K562 (cell line): Measurements from ENCODE around the gene SPEM2. TPM values are rescaled to one million over a fixed set of nuclear protein-coding genes. Genes with fewer than 3 reads are reported as not detected.

ENCODE experiments used
- ATAC-seq: fragments of 200-7000 bp; cut with Tn5 transposase; 3 replicates; pipeline ENCODE4 v1.9.1; 2020; ENCODE audit warnings: moderate library complexity
- BruUV-seq: library from RNA; stranded (reverse); fragments of 400-500 nt; replicated peaks from 2 replicates; lab custom pipeline; 2021; lab: Mats Ljungman, UMichigan
- CTCF ChIA-PET: fragments of 300-600 bp; formaldehyde crosslinking; extraction: SDS; loops from one replicate; lab custom pipeline; 2021; ENCODE audit warnings: low intra/inter-chr PET ratio; lab: Yijun Ruan, JAX
- POLR2A ChIA-PET: fragments of 300-600, 350-650 bp; sonication (Branson Sonifier 250); formaldehyde crosslinking; extraction: SDS; loops from one replicate; lab custom pipeline; 2021; ENCODE audit warnings: antibody characterized with exemption, inconsistent platforms; lab: Yijun Ruan, JAX
- DNase-seq, 4 experiments: peaks; one replicate each; pipeline versions ENCODE4 v3.0.0 to v3.0.0-alpha.2; 2011 to 2018; ENCODE audit warnings: low spot score in 3 of 4, mixed read lengths in 3 of 4; ENCODE audit errors: extremely low read depth in 1 of 4
- FAIRE-seq: peaks from 2 replicates; lab custom pipeline; 2011; peaks lifted over from hg19 to GRCh38; lab: Jason Lieb, UNC
- H2AFZ ChIP-seq: 2 replicates; pipeline ENCODE4 v1.6.0; 2011; ENCODE audit warnings: low read depth, low read length, control low read depth, inconsistent platforms
- H3K27ac ChIP-seq: fragments of 200-600 bp; 3 replicates; pipeline ENCODE4 v1.8.0; 2011; ENCODE audit warnings: low read depth, mild to moderate bottlenecking, control low read depth, inconsistent platforms, low read length, moderate library complexity, mixed read lengths; ENCODE audit errors: extremely low read depth
- H3K27me3 ChIP-seq, 2 experiments: fragments of 300-600 bp in 1 of 2; 2 replicates in 1 of 2; 3 replicates in 1 of 2; pipeline versions ENCODE4 v1.6.0 to v1.8.0; 2011; ENCODE audit warnings: inconsistent platforms in 2 of 2, low read length in 2 of 2, mild to moderate bottlenecking in 1 of 2, mixed read lengths in 1 of 2, moderate library complexity in 1 of 2; ENCODE audit not compliant: control insufficient read depth in 2 of 2, insufficient read depth in 2 of 2
- H3K36me3 ChIP-seq: fragments of 300-600 bp; 3 replicates; pipeline ENCODE4 v1.8.0; 2011; ENCODE audit warnings: mild to moderate bottlenecking, low read length, inconsistent platforms; ENCODE audit not compliant: control insufficient read depth, insufficient read depth
- H3K4me1 ChIP-seq, 2 experiments: fragments of 200-600 bp in 1 of 2; replicated peaks in 1 of 2; 2 replicates in 1 of 2; 3 replicates in 1 of 2; pipeline versions ENCODE4 v1.5.1 to v1.8.0; 2011; ENCODE audit warnings: inconsistent platforms in 2 of 2, low read length in 2 of 2, mild to moderate bottlenecking in 1 of 2, mixed read lengths in 1 of 2, moderate library complexity in 1 of 2; ENCODE audit not compliant: control insufficient read depth in 2 of 2, insufficient read depth in 2 of 2
- H3K4me2 ChIP-seq: 2 replicates; pipeline ENCODE4 v1.6.1; 2011; ENCODE audit warnings: low read length, control low read depth, inconsistent platforms, mixed read lengths; ENCODE audit not compliant: insufficient read depth
- H3K4me3 ChIP-seq: fragments of 200-600 bp; sonication (generic), shearing (Covaris generic); 2 replicates; pipeline ENCODE4 v1.5.1; 2016; ENCODE audit warnings: control low read depth, inconsistent platforms
- H3K79me2 ChIP-seq: fragments of 200-600 bp; 3 replicates; pipeline ENCODE4 v1.8.0; 2011; ENCODE audit warnings: low read length, inconsistent platforms; ENCODE audit not compliant: control insufficient read depth, insufficient read depth
- H3K9ac ChIP-seq, 2 experiments: 2 replicates each; pipeline versions ENCODE4 v1.6.0 to v1.6.1; 2011; ENCODE audit warnings: low read depth in 2 of 2, low read length in 2 of 2, control low read depth in 1 of 2, inconsistent platforms in 1 of 2, mild to moderate bottlenecking in 1 of 2, mixed read lengths in 1 of 2; ENCODE audit not compliant: insufficient read depth in 1 of 2
- H3K9me1 ChIP-seq: one replicate; pipeline ENCODE4 v1.6.0; 2011; ENCODE audit warnings: inconsistent platforms, mild to moderate bottlenecking, low read length, moderate library complexity; ENCODE audit not compliant: control insufficient read depth, insufficient read depth
- H3K9me3 ChIP-seq: replicated peaks from 2 replicates; pipeline ENCODE4 v1.5.1; 2011; ENCODE audit warnings: low read depth, low read length, inconsistent platforms; ENCODE audit not compliant: control insufficient read depth, insufficient read depth
- H4K20me1 ChIP-seq: replicated peaks from 2 replicates; pipeline ENCODE4 v1.6.1; 2011; ENCODE audit warnings: low read length, inconsistent platforms, mixed read lengths; ENCODE audit not compliant: control insufficient read depth, insufficient read depth
- DLX4 ChIP-seq: fragments of 250-450 bp; sonication (Bioruptor Pico); IDR thresholded peaks from 2 replicates; pipeline ENCODE4 v1.6.1; 2021; ENCODE audit warnings: mild to moderate bottlenecking
- HLTF ChIP-seq: fragments of 450-650 bp; IDR thresholded peaks from 2 replicates; pipeline ENCODE4 v1.6.1; 2016
- NCOR1 ChIP-seq: fragments of 450-650 bp; IDR thresholded peaks from 2 replicates; pipeline ENCODE4 v1.6.1; 2016; ENCODE audit warnings: mild to moderate bottlenecking, moderate library complexity
- SETDB1 ChIP-seq: IDR thresholded peaks from one replicate; pipeline ENCODE4 v1.6.1; 2012; ENCODE audit warnings: low read length, control low read depth, inconsistent platforms
- SIX5 ChIP-seq, 2 experiments: IDR thresholded peaks; 2 replicates each; pipeline ENCODE4 v1.6.1; 2011; ENCODE audit warnings: low read length in 2 of 2, borderline replicate concordance in 1 of 2, low read depth in 1 of 2, mild to moderate bottlenecking in 1 of 2, moderate library complexity in 1 of 2; ENCODE audit not compliant: insufficient read depth in 1 of 2
- SLC30A9 ChIP-seq: fragments of 250-450 bp; sonication (Bioruptor Pico); IDR thresholded peaks from 2 replicates; pipeline ENCODE4 v1.8.0; 2022; ENCODE audit warnings: mild to moderate bottlenecking, moderate library complexity
- TCF7 ChIP-seq: sonication (generic); IDR thresholded peaks from 2 replicates; pipeline ENCODE4 v1.6.1; 2016; ENCODE audit warnings: antibody characterized with exemption, borderline replicate concordance
- ZNF121 ChIP-seq: sonication (generic); formaldehyde crosslinking; conservative IDR thresholded peaks from 2 replicates; pipeline ENCODE4 v1.8.0; 2022; ENCODE audit warnings: missing genetic modification reagents
- WGBS: fragments of 100-300 bp; shearing (Covaris generic); methylation state at CpG from one replicate; pipeline ENCODE4 v1.1.6; 2016; ENCODE audit warnings: low coverage, mixed read lengths; ENCODE audit not compliant: insufficient coverage; ENCODE audit errors: missing lambda C conversion rate; 5-methylcytosine and 5-hydroxymethylcytosine counted together
- in situ Hi-C: fragments of 300-500 bp; cut with MboI; formaldehyde crosslinking; loops from 4 replicates; pipeline ENCODE4 v1.15.0; 2018; ENCODE audit warnings: inconsistent platforms, mixed read lengths
- intact Hi-C: fragments of 100-400 bp; cut with micrococcal nuclease; formaldehyde crosslinking; loops from 2 replicates; pipeline ENCODE4 v1.14.2; 2022
- polyA plus RNA-seq, 8 experiments: library from polyadenylated mRNA; depleted of rRNA in 4 of 8; stranded (reverse) in 5 of 8; unstranded in 3 of 8; fragments of >200 nt; fragmentation: Nextera tagmentation in 2 of 8; fragmentation: Illumina TruSeq in 1 of 8; extraction: Ambion mirVana in 2 of 8; extraction: Trizol in 1 of 8; gene quantifications; 2 replicates each; pipeline versions ENCODE4 v1.2.1 to v1.2.3, GENCODE V29; 2011 to 2014; ENCODE audit warnings: inconsistent platforms in 1 of 8, missing spikeins in 1 of 8
- total RNA-seq, 7 experiments: library from RNA; depleted of rRNA in 6 of 7; stranded (reverse); fragments of >200 nt in 6 of 7; fragmentation: Illumina TruSeq in 2 of 7; extraction: Trizol in 2 of 7; gene quantifications; 2 replicates each; pipeline versions ENCODE4 v1.2.1 to v1.2.3, GENCODE V29; 2011 to 2021; ENCODE audit warnings: low replicate concordance in 1 of 7
- TF ChIP-seq, protein P1 (sequence below): fragments of 450-650 bp; formaldehyde crosslinking; IDR thresholded peaks from 2 replicates; pipeline ENCODE4 v1.4.0; 2020; ENCODE audit warnings: mild to moderate bottlenecking, mixed read lengths
- TF ChIP-seq, protein P2 (sequence below): sonication (generic); formaldehyde crosslinking; IDR thresholded peaks from 2 replicates; pipeline ENCODE4 v1.8.0; 2022; ENCODE audit warnings: mild to moderate bottlenecking, missing genetic modification reagents

The SPEM2 gene
- total and polyA plus RNA-seq, 9 of the 15 experiments (the other 6 are each of a cell fraction or from before 2014, with no cell fraction given) = not detected

GRCh38 chr17:7426896-7427489 lies 1.6 kb downstream of the SPEM2 start:
- WGBS = 64% methylated on average over 23 of the region's 29 CpGs
- Histone ChIP-seq H2AFZ (no peak overlapping the region), H3K4me2 (no peak overlapping the region), H3K9ac (no peak overlapping the region; a peak in 1 of 4 replicates), H3K9me1 (no peaks in the 10 kb centered on the region), H3K27me3 (no peaks in the 10 kb centered on the region), H3K36me3 (no peaks in the 10 kb centered on the region), H3K4me1 (peaks cover 0 to 14% of the 10 kb centered on the region in 2 experiments; a peak in 2 of 5 replicates), H4K20me1 (no peaks in the 10 kb centered on the region), H3K4me3 (no peak overlapping the region), H3K27ac (no peak overlapping the region), H3K9me3 (no peaks in the 10 kb centered on the region), H3K79me2 (no peaks in the 10 kb centered on the region)
- BruUV-seq = no TSS peak
- POLR2A ChIA-PET = no interaction called here
- ATAC-seq = no peak
- DNase-seq = no peak
- CTCF ChIA-PET = no interaction called here
- TF ChIP-seq HLTF = no peak
- no peak for FAIRE-seq
- intact Hi-C loops (no loop called here), in situ Hi-C loops (no loop called here)

DNA sequence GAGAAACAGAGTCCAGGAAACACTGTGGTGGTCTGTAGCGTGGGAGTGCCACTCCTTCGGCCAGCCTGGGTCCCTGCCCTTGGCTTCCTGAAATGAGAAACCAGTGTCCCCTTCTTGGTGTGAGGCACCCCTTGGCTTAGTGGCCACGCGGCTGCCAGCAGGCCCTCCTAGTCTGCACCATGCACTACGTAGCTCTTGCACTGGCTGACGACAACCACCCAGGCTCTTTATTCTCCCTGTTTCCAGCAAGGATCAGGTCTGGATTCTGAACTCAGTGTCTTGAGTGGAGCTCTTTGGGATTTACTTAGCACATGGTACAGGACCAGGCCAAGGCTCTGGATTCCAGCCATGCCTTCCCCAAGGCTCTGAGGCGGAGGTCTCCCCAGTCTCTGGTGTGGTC lies 2.1 kb downstream of the SPEM2 start:
- 45% methylated on average over 3 of the region's 7 CpGs for WGBS
- in situ Hi-C loops = no loop called here
- no peaks in the 10 kb centered on the region for H4K20me1 ChIP-seq
- H3K9ac ChIP-seq = no peak overlapping the region
- H3K4me3 ChIP-seq = no peak overlapping the region
- H3K27me3 ChIP-seq = no peaks in the 10 kb centered on the region
- no peaks in the 10 kb centered on the region for H3K9me1 ChIP-seq
- intact Hi-C loops = no loop called here
- ChIA-PET POLR2A (no interaction called here), CTCF (no interaction called here)
- FAIRE-seq (no peak), ATAC-seq (no peak), DNase-seq (no peak)
- H2AFZ ChIP-seq = no peak overlapping the region
- no peak overlapping the region for H3K27ac ChIP-seq
- H3K36me3 ChIP-seq = no peaks in the 10 kb centered on the region
- no peak overlapping the region for H3K4me2 ChIP-seq
- peaks cover 0 to 14% of the 10 kb centered on the region in 2 experiments; a peak in 2 of 5 replicates for H3K4me1 ChIP-seq
- no peaks in the 10 kb centered on the region for H3K9me3 ChIP-seq
- no peaks in the 10 kb centered on the region for H3K79me2 ChIP-seq
- no TSS peak for BruUV-seq
- TF ChIP-seq SETDB1 (no peak), NCOR1 (no peak), ZNF121 (no peak), SLC30A9 (CRISPR knock-in tag) (no peak), SIX5 (IDR thresholded peaks at IDR 0.05; ENCODE audit: borderline replicate concordance in 1 of 2, insufficient read depth in 1 of 2, low read depth in 1 of 2, low read length in 2 of 2) (no peak), TCF7 (no peak), DLX4 (CRISPR knock-in tag) (no peak)
- TF ChIP-seq, protein P1, sequence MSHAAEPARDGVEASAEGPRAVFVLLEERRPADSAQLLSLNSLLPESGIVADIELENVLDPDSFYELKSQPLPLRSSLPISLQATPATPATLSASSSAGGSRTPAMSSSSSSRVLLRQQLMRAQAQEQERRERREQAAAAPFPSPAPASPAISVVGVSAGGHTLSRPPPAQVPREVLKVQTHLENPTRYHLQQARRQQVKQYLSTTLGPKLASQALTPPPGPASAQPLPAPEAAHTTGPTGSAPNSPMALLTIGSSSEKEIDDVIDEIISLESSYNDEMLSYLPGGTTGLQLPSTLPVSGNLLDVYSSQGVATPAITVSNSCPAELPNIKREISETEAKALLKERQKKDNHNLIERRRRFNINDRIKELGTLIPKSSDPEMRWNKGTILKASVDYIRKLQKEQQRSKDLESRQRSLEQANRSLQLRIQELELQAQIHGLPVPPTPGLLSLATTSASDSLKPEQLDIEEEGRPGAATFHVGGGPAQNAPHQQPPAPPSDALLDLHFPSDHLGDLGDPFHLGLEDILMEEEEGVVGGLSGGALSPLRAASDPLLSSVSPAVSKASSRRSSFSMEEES = no peak
- TF ChIP-seq, protein P2, sequence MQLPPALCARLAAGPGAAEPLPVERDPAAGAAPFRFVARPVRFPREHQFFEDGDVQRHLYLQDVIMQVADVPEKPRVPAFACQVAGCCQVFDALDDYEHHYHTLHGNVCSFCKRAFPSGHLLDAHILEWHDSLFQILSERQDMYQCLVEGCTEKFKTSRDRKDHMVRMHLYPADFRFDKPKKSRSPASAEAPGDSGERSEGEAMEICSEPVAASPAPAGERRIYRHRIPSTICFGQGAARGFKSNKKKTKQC = no peak
